HEK293 (cell line): ENCODE results near the gene HEMK1.

Source experiments
- BCL11B ChIP-seq: fragments of 450-650 bp; formaldehyde crosslinking; IDR thresholded peaks from 2 replicates; pipeline ENCODE4 v1.5.1; 2016; ENCODE audit warnings: low read depth, missing biosample characterization, missing genetic modification characterization
- BCL6B ChIP-seq: fragments of 450-650 bp; formaldehyde crosslinking; IDR thresholded peaks from 2 replicates; pipeline ENCODE4 v1.5.1; 2017; ENCODE audit warnings: missing biosample characterization, missing genetic modification characterization
- IKZF3 ChIP-seq: fragments of 450-650 bp; IDR thresholded peaks from 2 replicates; pipeline ENCODE4 v1.5.0; 2018; ENCODE audit warnings: missing biosample characterization, mild to moderate bottlenecking, missing genetic modification characterization, moderate library complexity
- KLF1 ChIP-seq: fragments of 450-650 bp; formaldehyde crosslinking; IDR thresholded peaks from 2 replicates; pipeline ENCODE4 v1.5.1; 2016; ENCODE audit warnings: missing biosample characterization, missing genetic modification characterization
- KLF10 ChIP-seq: fragments of 450-650 bp; IDR thresholded peaks from 2 replicates; pipeline ENCODE4 v1.5.1; 2018; ENCODE audit warnings: missing biosample characterization, mild to moderate bottlenecking, missing genetic modification characterization
- OVOL3 ChIP-seq: fragments of 450-650 bp; formaldehyde crosslinking; IDR thresholded peaks from 2 replicates; pipeline ENCODE4 v1.5.1; 2016; ENCODE audit warnings: missing biosample characterization, missing genetic modification characterization
- PRDM1 ChIP-seq: fragments of 450-650 bp; formaldehyde crosslinking; IDR thresholded peaks from 2 replicates; pipeline ENCODE4; 2016; ENCODE audit warnings: missing biosample characterization, missing genetic modification characterization
- SETDB1 ChIP-seq: IDR thresholded peaks from one replicate; pipeline ENCODE4 v1.6.1; 2017; ENCODE audit warnings: mild to moderate bottlenecking, low read length, moderate library complexity, mixed read lengths; ENCODE audit not compliant: insufficient read length
- SP3 ChIP-seq: fragments of 450-650 bp; formaldehyde crosslinking; IDR thresholded peaks from 2 replicates; pipeline ENCODE4 v1.5.1; 2016; ENCODE audit warnings: missing biosample characterization, missing genetic modification characterization
- ZBTB10 ChIP-seq: fragments of 450-650 bp; formaldehyde crosslinking; IDR thresholded peaks from 2 replicates; pipeline ENCODE4 v1.5.1; 2016; ENCODE audit warnings: missing biosample characterization, missing genetic modification characterization
- ZFHX2 ChIP-seq: fragments of 450-650 bp; formaldehyde crosslinking; conservative IDR thresholded peaks from 2 replicates; pipeline ENCODE4 v1.5.1; 2016; ENCODE audit warnings: missing biosample characterization, missing genetic modification characterization
- ZFP37 ChIP-seq: fragments of 450-650 bp; formaldehyde crosslinking; IDR thresholded peaks from 2 replicates; pipeline ENCODE4 v1.5.1; 2016; ENCODE audit warnings: missing biosample characterization, missing genetic modification characterization
- ZNF114 ChIP-seq: fragments of 450-650 bp; formaldehyde crosslinking; IDR thresholded peaks from 2 replicates; pipeline ENCODE4 v1.5.0; 2017; ENCODE audit warnings: missing biosample characterization, missing genetic modification characterization
- ZNF133 ChIP-seq: fragments of 450-650 bp; formaldehyde crosslinking; IDR thresholded peaks from 2 replicates; pipeline ENCODE4 v1.5.1; 2016; ENCODE audit warnings: missing biosample characterization, missing genetic modification characterization
- ZNF184 ChIP-seq: fragments of 450-650 bp; IDR thresholded peaks from 2 replicates; pipeline ENCODE4 v1.5.1; 2018; ENCODE audit warnings: missing biosample characterization, mild to moderate bottlenecking, missing genetic modification characterization
- ZNF23 ChIP-seq: fragments of 450-650 bp; formaldehyde crosslinking; IDR thresholded peaks from 2 replicates; pipeline ENCODE4 v1.5.1; 2016; ENCODE audit warnings: missing biosample characterization, missing genetic modification characterization, borderline replicate concordance
- ZNF266 ChIP-seq: fragments of 450-650 bp; formaldehyde crosslinking; IDR thresholded peaks from 2 replicates; pipeline ENCODE4 v1.5.1; 2016; ENCODE audit warnings: missing biosample characterization, missing genetic modification characterization, low read depth
- ZNF274 ChIP-seq, 2 experiments: fragments of 200-500 bp in 1 of 2; fragments of 450-650 bp in 1 of 2; sonication (Bioruptor generic) in 1 of 2; formaldehyde crosslinking in 1 of 2; IDR thresholded peaks; 2 replicates each; pipeline versions ENCODE4 v1.5.1 to v1.6.1; 2014 to 2016; ENCODE audit warnings: borderline replicate concordance in 1 of 2, inconsistent platforms in 1 of 2, low read length in 1 of 2, missing biosample characterization in 1 of 2, missing genetic modification characterization in 1 of 2
- ZNF404 ChIP-seq: fragments of 450-650 bp; formaldehyde crosslinking; IDR thresholded peaks from 2 replicates; pipeline ENCODE4 v1.5.1; 2017; ENCODE audit warnings: missing biosample characterization, missing genetic modification characterization
- ZNF449 ChIP-seq: fragments of 450-650 bp; formaldehyde crosslinking; IDR thresholded peaks from 2 replicates; pipeline ENCODE4 v1.5.1; 2017; ENCODE audit warnings: missing biosample characterization, mild to moderate bottlenecking, missing genetic modification characterization, moderate library complexity
- ZNF488 ChIP-seq: fragments of 450-650 bp; formaldehyde crosslinking; IDR thresholded peaks from 2 replicates; pipeline ENCODE4 v1.5.1; 2016; ENCODE audit warnings: missing biosample characterization, missing genetic modification characterization
- ZNF529 ChIP-seq: fragments of 450-650 bp; formaldehyde crosslinking; IDR thresholded peaks from 2 replicates; pipeline ENCODE4 v1.5.1; 2017; ENCODE audit warnings: missing genetic modification characterization, missing biosample characterization; ENCODE audit not compliant: insufficient replicate concordance
- ZNF530 ChIP-seq: fragments of 450-650 bp; formaldehyde crosslinking; IDR thresholded peaks from 2 replicates; pipeline ENCODE4 v1.5.1; 2016; ENCODE audit warnings: low read depth, missing biosample characterization, missing genetic modification characterization
- ZNF548 ChIP-seq: fragments of 450-650 bp; formaldehyde crosslinking; IDR thresholded peaks from 2 replicates; pipeline ENCODE4 v1.5.1; 2016; ENCODE audit warnings: missing biosample characterization, missing genetic modification characterization
- ZNF549 ChIP-seq: fragments of 450-650 bp; IDR thresholded peaks from 2 replicates; pipeline ENCODE4 v1.5.1; 2018; ENCODE audit warnings: missing biosample characterization, missing genetic modification characterization, mild to moderate bottlenecking, inconsistent platforms, moderate library complexity
- ZNF580 ChIP-seq: fragments of 450-650 bp; formaldehyde crosslinking; IDR thresholded peaks from 2 replicates; pipeline ENCODE4 v1.5.1; 2016; ENCODE audit warnings: missing biosample characterization, missing genetic modification characterization
- ZNF585B ChIP-seq: fragments of 450-650 bp; formaldehyde crosslinking; IDR thresholded peaks from 2 replicates; pipeline ENCODE4 v1.5.1; 2016; ENCODE audit warnings: missing biosample characterization, missing genetic modification characterization
- ZNF600 ChIP-seq: fragments of 450-650 bp; formaldehyde crosslinking; IDR thresholded peaks from 2 replicates; pipeline ENCODE4 v1.5.1; 2016; ENCODE audit warnings: missing biosample characterization, missing genetic modification characterization
- ZNF704 ChIP-seq: fragments of 450-650 bp; formaldehyde crosslinking; IDR thresholded peaks from 2 replicates; pipeline ENCODE4 v1.5.1; 2016; ENCODE audit warnings: missing biosample characterization, missing genetic modification characterization
- ZNF76 ChIP-seq: fragments of 450-650 bp; formaldehyde crosslinking; IDR thresholded peaks from 2 replicates; pipeline ENCODE4; 2016; ENCODE audit warnings: low read depth, missing biosample characterization, missing genetic modification characterization, borderline replicate concordance
- ZNF776 ChIP-seq: fragments of 450-650 bp; formaldehyde crosslinking; IDR thresholded peaks from 2 replicates; pipeline ENCODE4 v1.5.0; 2017; ENCODE audit warnings: missing biosample characterization, missing genetic modification characterization, borderline replicate concordance
- ZNF792 ChIP-seq: fragments of 450-650 bp; formaldehyde crosslinking; IDR thresholded peaks from 2 replicates; pipeline ENCODE4 v1.5.1; 2016; ENCODE audit warnings: missing biosample characterization, missing genetic modification characterization

The HEMK1 gene

GRCh38 chr3:50568947-50569749, at the start of gene HEMK1 (continued):
- TF ChIP-seq ZNF488 (tag by site-specific recombination) = no peak
- no peak for TF ChIP-seq ZNF133 (tag by site-specific recombination)
- TF ChIP-seq KLF10 (tag by site-specific recombination) = peak; percentile 92
- peak; percentile 90 for TF ChIP-seq SP3 (tag by site-specific recombination)
- TF ChIP-seq ZNF449 = peak; percentile 64; the same call in 1 of the 2 replicates
- 0 out of 2 replicates have a peak, but pooled peaks have one; percentile 40 for TF ChIP-seq ZNF184 (tag by site-specific recombination)
- no peak for TF ChIP-seq ZNF266
- no peak for TF ChIP-seq ZNF549
- no peak for TF ChIP-seq ZNF776 (tag by site-specific recombination)
- peak; percentile 78 for TF ChIP-seq ZFHX2
- TF ChIP-seq ZNF529 (tag by site-specific recombination) = no peak
- TF ChIP-seq ZNF792 (tag by site-specific recombination) = no peak
- no peak for TF ChIP-seq ZNF404 (tag by site-specific recombination)
- peak; percentile 74 for TF ChIP-seq ZNF76 (tag by site-specific recombination)
- TF ChIP-seq SETDB1 = peak; percentile 16
- TF ChIP-seq IKZF3 (tag by site-specific recombination) = peak; percentile 81; the same call in 1 of the 2 replicates
- TF ChIP-seq PRDM1 (tag by site-specific recombination) = no peak
- no peak for TF ChIP-seq ZNF114 (tag by site-specific recombination)
- TF ChIP-seq BCL11B (tag by site-specific recombination) = no peak; the same call in 1 of the 2 replicates
- peak; percentile 88 for TF ChIP-seq KLF1
- TF ChIP-seq OVOL3 (tag by site-specific recombination) = no peak
- TF ChIP-seq ZNF23 (tag by site-specific recombination) = no peak
- TF ChIP-seq ZNF704 (tag by site-specific recombination) = no peak
- no peak for TF ChIP-seq ZNF530 (tag by site-specific recombination)
- TF ChIP-seq ZFP37 (tag by site-specific recombination) = peak; percentile 82; the same call in 1 of the 2 replicates
- TF ChIP-seq ZNF585B (tag by site-specific recombination) = no peak
- TF ChIP-seq BCL6B (tag by site-specific recombination) = no peak
- peak; percentile 60 for TF ChIP-seq ZNF580 (tag by site-specific recombination)
- no peak for TF ChIP-seq ZNF548
- peak; percentile 58 for TF ChIP-seq ZBTB10 (tag by site-specific recombination)
- no peak for TF ChIP-seq ZNF274 (IDR thresholded peaks at IDR 0.05; ENCODE audit: low read length)
- TF ChIP-seq ZNF274 (tag by site-specific recombination; IDR thresholded peaks at IDR 0.05; ENCODE audit: borderline replicate concordance) = no peak
- peak; percentile 91 for TF ChIP-seq ZNF600 (tag by site-specific recombination)
